ENCODE results near the gene LZTS3.
"Not testable (repeated sequence)": the region's sequence is repeated elsewhere in the genome, so short reads cannot be mapped to it uniquely, and the experiment has no call there.

The LZTS3 gene

DNA sequence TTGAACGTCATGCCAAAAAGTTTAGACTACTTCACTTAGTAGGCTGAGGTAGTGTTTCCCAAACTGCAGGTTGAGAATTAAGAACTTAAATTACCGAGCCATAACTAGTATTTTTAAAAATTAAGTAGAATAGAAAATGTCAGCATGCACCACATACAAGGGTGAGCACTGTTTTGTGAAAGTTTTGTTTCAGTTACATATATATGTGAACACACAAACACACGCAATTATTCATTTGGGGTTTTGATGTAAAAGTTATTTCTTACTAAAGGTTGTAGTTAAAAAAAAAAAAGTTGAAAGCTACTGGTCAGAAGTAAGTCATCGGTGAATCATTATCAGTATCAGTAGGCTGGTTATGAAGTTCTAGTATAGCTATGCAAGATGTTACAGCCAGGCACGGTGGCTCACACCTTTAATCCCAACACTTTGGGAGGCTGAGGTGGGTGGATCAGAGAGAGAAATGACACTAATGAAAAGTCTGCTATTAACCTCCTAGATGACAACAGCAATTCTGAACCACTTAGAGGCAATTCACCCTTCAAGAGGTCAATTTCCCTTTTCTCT lies 37.8 kb downstream of the LZTS3 start:
- DNase-seq (ENCODE audit: low read depth in 2 of 2): no peak

DNA sequence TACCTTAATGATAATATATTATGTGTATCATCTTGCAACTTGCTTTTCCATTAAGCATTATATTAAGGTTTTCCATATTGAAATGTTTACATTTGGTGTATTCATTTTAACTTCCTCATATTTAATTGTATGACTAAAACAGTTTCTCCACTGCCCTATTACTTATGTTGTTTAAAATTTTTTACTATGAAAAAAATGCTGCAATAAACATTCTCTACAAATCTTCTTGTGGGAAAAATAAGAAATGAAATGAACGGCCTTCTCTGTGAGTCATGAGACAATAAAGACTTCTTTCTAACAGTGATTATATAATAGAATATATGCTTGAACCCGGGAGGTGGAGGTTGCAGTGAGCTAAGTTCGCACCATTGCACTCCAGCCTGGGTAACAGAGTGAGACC lies 39.2 kb downstream of the LZTS3 start:
- DNase-seq (ENCODE audit: low read depth in 2 of 2): no peak

DNA sequence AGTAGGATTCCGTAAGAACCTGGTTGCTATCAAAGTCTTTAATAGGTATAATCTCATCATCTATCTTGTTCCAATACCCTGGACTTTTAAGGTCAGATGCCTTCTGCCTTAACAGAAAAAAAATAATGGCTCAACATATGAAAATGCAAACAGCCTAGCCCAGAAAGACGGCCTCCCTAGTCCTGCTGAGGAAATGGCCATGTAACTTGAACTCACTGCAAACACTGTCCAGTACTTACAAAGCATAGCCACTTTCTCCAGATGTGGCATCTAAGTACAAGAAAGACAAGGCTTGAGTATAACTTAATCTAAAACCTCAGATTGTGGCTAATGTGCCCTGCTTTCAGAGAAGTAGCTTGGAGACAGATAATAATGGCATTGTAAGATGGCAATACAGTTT lies 40.2 kb downstream of the LZTS3 start:
- no peak for DNase-seq (ENCODE audit: low read depth in 2 of 2)

DNA sequence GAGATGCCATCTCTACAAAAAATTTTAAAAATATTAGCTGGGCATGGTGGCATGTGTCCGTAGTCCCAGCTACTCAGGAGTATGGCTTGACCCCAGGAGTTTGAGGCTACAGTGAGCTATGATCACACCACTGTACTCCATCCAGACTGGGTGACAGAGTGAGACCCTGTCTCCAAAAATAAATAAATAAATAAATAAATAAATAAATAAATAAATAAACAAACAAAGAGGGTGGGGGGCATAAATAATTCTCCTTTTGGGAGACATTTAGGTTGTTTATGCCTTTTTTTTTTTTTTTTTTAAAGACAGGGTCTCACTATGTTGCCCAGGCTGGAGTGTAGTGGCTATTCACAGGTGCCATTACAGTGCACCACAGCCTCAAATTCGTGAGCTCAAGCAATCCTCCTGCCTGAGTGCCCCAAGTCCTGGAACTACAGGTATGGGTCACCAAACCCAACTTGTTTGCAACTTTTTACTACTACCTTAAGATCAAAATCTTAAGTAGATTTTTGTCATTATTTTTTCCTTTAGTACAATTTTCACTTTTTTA lies 43.2 kb downstream of the LZTS3 start:
- DNase-seq (ENCODE audit: low read depth in 2 of 2): no peak

DNA sequence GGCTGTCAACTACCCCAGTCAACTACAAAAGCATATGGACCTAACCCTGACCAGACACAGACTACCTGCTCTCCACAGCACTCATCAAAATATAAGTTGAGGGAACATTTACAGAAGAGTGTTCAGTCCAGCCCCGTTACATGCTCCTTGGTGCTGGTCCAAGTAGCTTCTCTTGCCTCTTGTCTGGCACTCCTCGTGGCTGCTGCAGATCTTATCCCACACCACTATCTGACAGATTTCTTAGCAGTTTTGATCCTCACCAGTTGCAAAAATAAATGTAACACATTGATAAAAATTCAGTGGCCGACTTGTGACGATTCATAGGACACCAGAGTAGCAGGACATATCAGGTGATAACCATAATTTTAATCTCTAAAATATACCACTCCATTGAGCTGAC lies 44.3 kb downstream of the LZTS3 start:
- DNase-seq (ENCODE audit: low read depth in 2 of 2): no peak

DNA sequence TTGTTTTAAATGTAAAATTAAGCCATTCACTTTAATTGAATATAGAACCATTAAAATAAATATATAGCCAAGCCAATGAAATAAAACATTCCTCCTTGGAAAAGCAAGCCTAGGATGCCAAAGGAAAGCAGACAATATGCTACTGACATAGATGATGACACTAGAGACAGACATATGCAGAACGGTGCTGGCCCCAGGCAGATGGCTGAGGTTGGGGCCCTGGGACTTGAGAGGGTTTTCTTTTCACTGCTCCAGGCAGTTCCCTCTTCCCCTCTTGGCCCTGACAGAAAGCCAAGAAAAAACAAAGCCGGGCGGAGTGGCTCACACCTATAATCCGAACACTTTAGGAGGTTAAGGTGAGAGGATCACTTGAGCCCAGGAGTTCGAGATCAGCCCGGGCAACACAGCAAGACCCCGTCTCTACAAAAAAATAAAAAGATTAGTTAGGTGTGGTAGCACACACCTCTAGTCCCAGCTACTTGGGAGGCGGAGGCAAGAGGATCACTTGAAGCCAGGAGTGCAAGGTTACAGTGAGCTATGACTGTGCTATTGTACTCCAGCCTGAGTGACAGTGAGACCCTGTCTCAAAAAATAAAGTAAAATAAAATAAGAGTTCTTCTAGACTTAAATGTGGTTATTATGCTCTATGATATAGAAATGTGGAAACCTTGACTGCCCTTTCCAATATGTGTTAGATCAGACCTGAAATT lies 44.9 kb downstream of the LZTS3 start:
- no peak for DNase-seq (ENCODE audit: low read depth in 2 of 2)

DNA sequence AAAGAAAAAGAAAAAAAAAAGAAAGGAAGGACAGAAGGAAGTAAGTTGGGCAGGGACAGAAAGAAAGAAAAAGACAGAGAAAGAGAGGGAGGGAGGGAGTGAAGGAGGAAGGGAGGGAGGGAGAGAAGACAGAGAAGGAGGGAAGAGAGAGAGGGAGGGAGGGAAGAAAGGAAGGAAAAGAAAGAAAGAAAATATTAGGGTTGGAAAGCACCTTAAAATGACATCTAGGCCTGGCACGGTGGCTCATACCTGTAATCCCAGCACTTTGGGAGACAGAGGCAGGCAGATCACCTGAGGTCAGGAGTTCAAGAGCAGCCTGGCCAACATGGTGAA lies 46.9 kb downstream of the LZTS3 start:
- DNase-seq (ENCODE audit: low read depth in 2 of 2): no peak

DNA sequence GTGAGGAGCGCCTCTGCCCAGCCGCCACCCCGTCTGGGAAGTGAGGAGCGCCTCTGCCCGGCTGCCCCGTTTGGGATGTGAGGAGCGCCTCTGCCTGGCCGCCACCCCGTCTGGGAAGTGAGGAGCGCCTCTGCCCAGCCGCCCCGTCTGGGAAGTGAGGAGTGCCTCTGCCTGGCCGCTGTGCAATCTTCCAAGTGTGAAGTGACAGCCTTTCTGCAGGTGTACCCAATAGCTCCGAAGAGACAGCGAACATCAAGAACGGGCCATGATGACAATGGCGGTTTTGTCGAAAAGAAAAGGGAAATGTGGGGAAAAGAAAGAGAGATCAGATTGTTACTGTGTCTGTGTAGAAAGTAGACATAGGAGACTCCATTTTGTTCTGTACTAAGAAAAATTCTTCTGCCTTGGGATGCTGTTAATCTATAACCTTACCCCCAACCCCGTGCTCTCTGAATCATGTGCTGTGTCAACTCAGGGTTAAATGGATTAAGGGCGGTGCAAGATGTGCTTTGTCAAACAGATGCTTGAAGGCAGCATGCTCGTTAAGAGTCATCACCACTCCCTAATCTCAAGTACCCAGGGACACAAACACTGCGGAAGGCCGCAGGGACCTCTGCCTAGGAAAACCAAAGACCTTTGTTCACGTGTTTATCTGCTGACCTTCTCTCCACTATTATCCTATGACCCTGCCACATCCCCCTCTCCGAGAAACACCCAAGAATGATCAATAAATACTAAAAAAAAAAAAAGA lies 47.4 kb downstream of the LZTS3 start:
- not testable (repeated sequence) for DNase-seq (ENCODE audit: low read depth in 2 of 2)

DNA sequence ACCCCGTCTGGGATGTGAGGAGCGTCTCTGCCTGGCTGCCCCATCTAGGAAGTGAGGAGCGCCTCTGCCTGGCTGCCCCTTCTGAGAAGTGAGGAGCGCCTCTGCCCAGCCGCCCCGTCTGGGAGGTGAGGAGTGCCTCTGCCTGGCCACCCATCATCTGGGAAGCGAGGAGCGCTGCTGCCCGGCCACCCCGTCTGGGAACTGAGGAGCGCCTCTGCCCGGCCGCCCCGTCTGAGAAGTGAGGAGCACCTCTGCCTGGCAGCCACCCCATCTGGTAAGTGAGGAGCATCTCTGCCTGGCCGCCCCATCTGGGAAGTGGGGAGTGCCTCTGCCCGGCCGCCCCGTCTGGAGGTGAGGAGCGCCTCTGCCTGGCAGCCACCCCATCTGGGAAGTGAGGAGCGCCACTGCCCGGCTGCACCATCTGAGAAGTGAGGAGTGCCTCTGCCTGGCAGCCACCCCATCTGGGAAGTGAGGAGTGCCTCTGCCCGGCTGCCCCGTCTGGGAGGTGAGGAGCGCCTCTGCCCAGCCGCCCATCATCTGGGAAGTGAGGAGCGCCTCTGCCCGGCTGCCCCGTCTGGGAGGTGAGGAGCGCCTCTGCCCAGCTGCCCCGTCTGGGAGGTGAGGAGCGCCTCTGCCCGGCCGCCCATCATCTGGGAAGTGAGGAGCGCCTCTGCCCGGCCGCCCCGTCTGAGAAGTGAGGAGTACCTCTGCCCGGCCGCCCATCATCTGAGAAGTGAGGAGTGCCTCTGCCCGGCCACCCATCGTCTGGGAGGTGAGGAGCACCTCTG lies 48.4 kb downstream of the LZTS3 start:
- DNase-seq (ENCODE audit: low read depth in 2 of 2): not testable (repeated sequence)

DNA sequence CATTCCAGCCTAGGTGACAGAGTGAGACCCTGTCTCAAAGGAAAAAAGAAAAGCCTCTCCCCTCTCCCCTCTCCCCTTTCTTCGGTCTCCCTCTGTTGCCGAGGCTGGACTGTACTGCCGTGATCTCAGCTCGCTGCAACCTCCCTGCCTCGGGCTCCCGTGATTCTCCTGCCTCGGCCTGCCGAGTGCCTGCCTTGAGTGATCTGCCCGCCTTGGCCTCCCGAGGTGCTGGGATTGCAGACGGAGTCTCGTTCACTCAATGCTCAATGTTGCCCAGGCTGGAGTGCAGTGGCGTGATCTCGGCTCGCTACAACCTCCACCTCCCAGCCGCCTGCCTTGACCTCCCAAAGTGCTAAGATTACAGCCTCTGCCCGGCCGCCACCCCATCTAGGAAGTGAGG lies 49.2 kb downstream of the LZTS3 start:
- not testable (repeated sequence) for DNase-seq (ENCODE audit: low read depth in 2 of 2)

DNA sequence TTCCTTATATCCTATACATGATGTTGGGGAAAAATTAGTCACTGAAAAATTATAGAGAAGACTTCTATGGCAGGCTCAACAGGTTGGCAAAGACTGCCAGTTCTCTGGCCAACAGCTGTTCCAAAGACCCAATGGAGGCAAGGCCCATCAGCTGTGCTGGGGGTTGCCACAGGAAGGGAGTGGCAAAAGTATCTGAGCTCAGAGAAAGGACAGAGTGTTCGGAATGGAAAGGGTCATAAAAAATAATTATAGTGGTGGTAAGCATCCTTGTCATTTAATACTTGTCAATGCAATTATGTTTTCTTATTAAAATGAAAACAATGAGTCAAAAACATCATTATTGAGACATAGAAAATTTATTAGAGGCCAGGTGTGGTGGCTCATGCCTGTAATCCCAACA lies 49.8 kb downstream of the LZTS3 start:
- DNase-seq (ENCODE audit: low read depth in 2 of 2): no peak

DNA sequence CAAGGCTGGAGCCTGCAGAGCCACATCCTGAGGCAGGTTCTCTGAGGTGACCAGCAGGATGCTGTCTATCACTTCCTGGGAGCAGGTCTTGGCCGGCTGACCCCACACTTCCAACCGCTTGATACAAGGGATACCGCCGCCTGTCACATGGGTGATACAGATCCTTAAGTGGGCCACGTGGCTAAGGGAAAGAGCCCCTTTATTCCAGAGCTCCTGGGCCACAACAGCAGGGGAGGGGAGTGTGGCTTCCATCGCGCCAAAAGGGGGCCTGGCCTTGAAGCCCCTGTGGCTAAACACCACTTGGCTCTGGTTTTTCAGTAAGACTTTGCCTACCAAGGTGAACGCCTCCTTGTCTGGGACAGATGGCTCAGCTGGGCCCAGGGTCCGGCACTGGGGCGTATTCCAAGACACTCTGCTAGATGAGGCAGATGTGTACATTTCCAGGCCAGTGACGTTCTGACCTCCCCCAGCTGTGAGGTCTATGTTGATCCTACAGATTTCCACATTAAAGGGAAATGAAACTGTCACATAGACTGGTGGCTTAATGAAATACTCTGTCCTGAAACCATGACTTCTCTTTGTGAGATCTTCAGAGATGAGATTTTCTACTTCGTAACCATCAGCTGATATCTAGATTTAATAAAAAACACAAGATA lies 51.3 kb downstream of the LZTS3 start:
- DNase-seq (ENCODE audit: low read depth in 2 of 2): no peak

DNA sequence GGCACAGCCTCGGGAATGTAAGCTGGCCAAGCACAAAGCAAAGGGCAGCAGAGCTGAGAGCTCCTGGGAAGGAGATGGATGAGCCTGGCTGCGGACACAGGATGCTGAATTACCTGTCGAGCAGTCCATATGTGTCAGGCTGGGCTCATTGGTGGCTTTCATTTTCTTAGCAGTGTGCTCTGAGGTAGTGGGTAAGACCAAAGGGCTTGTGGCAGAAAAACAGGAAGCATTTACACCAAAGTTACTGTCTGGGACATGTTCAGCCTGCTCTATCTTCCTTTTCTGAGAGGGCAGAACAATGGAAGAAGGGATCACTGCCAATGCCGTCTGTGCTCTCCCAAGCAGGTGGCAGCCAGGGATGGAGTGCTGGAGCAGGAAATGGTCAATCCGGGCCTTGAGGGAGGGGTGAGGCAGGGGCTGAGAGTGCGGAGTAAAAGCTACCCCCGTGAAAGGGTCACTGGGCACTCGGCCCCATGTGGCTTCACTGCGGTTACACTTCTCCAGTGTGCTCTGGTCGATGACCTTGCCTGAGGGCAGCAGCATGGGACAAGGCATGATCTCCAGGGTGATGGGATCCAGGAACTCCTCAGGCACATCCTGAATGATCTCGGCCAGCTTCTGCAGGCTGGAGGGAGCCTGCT lies 52.0 kb downstream of the LZTS3 start:
- no peak for DNase-seq (ENCODE audit: low read depth in 2 of 2)

DNA sequence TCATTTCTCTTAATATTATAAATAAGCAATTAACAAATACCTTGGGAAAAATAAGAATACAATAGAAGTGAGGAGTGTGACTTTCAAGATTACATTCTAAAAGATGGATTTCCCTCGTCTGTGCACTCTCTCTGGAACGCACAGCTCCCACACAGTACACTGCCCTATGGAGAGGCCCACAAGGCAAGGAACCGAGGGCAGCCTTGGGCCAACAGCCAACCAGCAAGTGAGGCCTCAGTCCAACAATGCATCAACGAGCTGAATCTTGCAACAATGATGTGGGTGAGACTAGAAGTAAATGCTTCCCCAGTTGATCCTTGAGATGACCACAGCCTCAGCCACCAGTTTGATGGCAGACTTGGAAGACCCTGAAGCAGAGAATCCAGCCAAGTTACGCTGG lies 54.3 kb downstream of the LZTS3 start:
- DNase-seq (ENCODE audit: low read depth in 2 of 2): no peak

DNA sequence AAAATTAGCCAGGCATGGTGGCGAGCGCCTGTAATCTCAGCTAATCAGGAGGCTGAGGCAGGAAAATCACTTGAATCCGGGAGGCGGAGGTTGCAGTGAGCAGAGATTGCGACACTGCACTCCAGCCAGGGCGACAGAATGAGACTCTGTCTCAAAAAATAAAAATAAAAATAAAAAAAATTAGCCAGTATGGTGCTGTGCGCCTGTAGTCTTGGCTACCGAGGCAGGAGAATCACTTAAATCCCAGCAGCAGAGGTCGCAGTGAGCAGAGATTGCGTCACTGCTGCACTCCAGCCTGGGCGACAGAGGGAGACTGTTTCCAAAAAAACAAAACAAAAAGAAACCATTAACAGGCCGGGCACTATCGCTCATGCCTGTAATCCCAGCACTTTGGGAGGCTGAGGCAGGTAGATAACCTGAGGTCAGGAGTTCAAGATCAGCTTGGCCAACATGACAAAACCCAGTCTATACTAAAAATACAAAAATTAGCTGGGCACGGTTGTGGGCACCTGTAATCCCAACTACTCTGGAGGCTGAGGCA lies 55.4 kb downstream of the LZTS3 start:
- peak in 1 of 2 donors; percentile 27 for DNase-seq (ENCODE audit: low read depth in 2 of 2)

DNA sequence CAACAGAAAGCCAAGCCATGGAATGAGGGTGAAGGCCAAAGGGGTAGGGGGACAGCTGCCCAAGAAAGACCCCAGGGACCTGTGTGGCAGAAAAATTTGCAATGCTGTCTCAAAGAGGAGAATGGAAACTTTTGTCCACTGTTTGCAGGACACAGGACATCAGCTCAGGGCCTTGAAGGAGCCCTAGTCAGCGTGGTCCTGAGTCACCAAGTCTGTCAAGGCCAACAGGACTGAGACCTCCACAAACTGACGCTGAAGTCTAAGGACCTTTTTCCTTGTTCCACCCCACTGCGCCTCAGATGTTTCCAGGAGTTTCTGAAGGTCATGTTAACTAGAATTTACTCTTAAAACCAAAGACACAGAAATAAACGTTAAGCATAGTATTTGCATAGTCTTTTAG lies 57.0 kb downstream of the LZTS3 start:
- DNase-seq (ENCODE audit: low read depth in 2 of 2): no peak

DNA sequence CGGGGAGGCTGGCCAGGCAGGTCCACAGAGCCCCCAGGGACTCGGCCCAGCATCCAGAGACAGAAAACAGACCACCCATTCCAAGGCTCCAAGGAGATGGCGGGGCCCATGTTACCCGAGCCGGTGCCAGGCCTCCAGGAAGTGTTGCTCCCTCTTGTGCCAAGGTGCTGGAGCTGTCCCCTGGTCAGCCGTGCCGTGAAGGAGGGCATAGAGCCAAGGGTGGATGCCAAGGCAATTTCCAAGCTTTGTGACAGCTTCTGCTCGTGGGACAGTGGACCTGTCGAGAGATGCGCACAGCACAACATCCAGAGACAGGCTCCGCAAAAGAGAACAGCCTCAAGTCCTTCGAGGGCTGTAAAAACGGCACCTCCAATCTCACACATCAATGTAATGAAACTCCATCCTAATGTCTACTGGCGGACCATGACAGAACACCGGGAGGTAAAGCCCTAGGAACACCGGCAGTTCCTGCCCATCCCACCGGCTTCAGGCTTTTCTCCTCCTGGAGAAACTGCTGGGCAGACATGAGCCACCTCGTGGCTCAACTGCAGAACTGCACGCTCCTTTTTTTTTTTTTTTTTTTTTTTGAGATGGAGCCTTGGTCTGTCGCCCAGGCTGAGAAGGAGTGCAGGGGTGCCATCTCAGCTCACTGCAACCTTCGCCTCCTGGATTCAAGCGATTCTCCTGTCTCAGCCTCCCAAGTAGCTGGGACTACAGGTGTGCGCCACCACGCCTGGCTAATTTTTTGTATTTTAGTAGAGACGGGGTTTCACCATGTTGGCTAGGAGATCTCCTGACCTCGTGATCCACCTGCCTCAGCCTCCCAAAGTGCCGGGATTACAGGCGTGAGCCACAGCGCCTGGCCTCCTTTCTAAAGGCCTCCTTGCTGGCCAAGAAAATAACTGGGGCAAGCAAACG lies 57.9 kb downstream of the LZTS3 start:
- DNase-seq (ENCODE audit: low read depth in 2 of 2): no peak
